Endothelial cell (in vitro differentiated cells): ENCODE data around the gene GBP6. TPM values are rescaled to one million over a fixed set of nuclear protein-coding genes. Genes with fewer than 3 reads are reported as not detected.

Experiments
- DNase-seq: peaks from one replicate; pipeline ENCODE4 v3.0.0; 2021; ENCODE audit warnings: low spot score
- H3K27ac Mint-ChIP-seq: one replicate; pipeline ENCODE4 v1.8.0; 2021; ENCODE audit warnings: mixed read lengths, inconsistent platforms; ENCODE audit not compliant: unreplicated experiment
- H3K27me3 Mint-ChIP-seq: one replicate; pipeline ENCODE4 v1.8.0; 2021; ENCODE audit warnings: mild to moderate bottlenecking, moderate library complexity, mixed read lengths, inconsistent platforms; ENCODE audit not compliant: unreplicated experiment
- H3K36me3 Mint-ChIP-seq: one replicate; pipeline ENCODE4 v1.8.0; 2021; ENCODE audit warnings: mild to moderate bottlenecking, low read depth, mixed read lengths, inconsistent platforms; ENCODE audit not compliant: unreplicated experiment
- H3K4me1 Mint-ChIP-seq: one replicate; pipeline ENCODE4 v1.8.0; 2021; ENCODE audit warnings: mild to moderate bottlenecking, mixed read lengths, inconsistent platforms; ENCODE audit not compliant: unreplicated experiment
- H3K4me3 Mint-ChIP-seq: one replicate; pipeline ENCODE4 v1.8.0; 2021; ENCODE audit warnings: mild to moderate bottlenecking, mixed read lengths, inconsistent platforms; ENCODE audit not compliant: unreplicated experiment
- H3K9me3 Mint-ChIP-seq: one replicate; pipeline ENCODE4 v1.8.0; 2021; ENCODE audit warnings: mixed read lengths, inconsistent platforms; ENCODE audit not compliant: unreplicated experiment
- CTCF ChIP-seq: fragments of 200-600 bp; sonication (generic); IDR thresholded peaks from one replicate; pipeline ENCODE4 v1.5.0; 2021; ENCODE audit warnings: antibody characterized with exemption; ENCODE audit not compliant: unreplicated experiment
- total RNA-seq: library from RNA; stranded (reverse); fragmentation: NEBNext Ultra II Directional; extraction: Animal tissue kit (Norgen Biotek cat#: 25700); gene quantifications from one replicate; pipeline ENCODE4 v1.2.1, GENCODE V29; 2021; ENCODE audit not compliant: unreplicated experiment

The GBP6 gene
- total RNA-seq, 1 donor from 2014 or later: 0.26 TPM

- no peak for DNase-seq
- H3K4me3 Mint-ChIP-seq: no peak overlapping the region
- H3K36me3 Mint-ChIP-seq: no peaks in the 10 kb centered on the region
- H3K27ac Mint-ChIP-seq: no peak overlapping the region
- no peaks in the 10 kb centered on the region for H3K9me3 Mint-ChIP-seq
- no peak for TF ChIP-seq CTCF
- no peaks in the 10 kb centered on the region for H3K27me3 Mint-ChIP-seq
- peaks cover 14% of the 10 kb centered on the region for H3K4me1 Mint-ChIP-seq
These were observed 19.3 kb downstream of the GBP6 start for GRCh38 chr1:89383185-89383584.

- Mint-ChIP-seq H3K4me1 (no peaks in the 10 kb centered on the region), H3K9me3 (no peaks in the 10 kb centered on the region), H3K27ac (no peak overlapping the region), H3K27me3 (peaks cover 2% of the 10 kb centered on the region), H3K36me3 (no peaks in the 10 kb centered on the region), H3K4me3 (no peak overlapping the region)
- DNase-seq: no peak
- TF ChIP-seq CTCF: no peak
These were observed 26.8 kb downstream of the GBP6 start for GRCh38 chr1:89390707-89391106.

- H3K9me3 Mint-ChIP-seq: no peaks in the 10 kb centered on the region
- no peak overlapping the region for H3K4me3 Mint-ChIP-seq
- H3K36me3 Mint-ChIP-seq: no peaks in the 10 kb centered on the region
- H3K27ac Mint-ChIP-seq: no peak overlapping the region
- TF ChIP-seq CTCF: no peak
- peaks cover 2% of the 10 kb centered on the region for H3K27me3 Mint-ChIP-seq
- H3K4me1 Mint-ChIP-seq: no peaks in the 10 kb centered on the region
- DNase-seq: no peak
These were observed 27.8 kb downstream of the GBP6 start for GRCh38 chr1:89391686-89392085.

GRCh38 chr1:89394851-89395250 is 31.0 kb downstream of the GBP6 start:
- peaks cover 2% of the 10 kb centered on the region for H3K27me3 Mint-ChIP-seq
- no peak for DNase-seq
- no peaks in the 10 kb centered on the region for H3K4me1 Mint-ChIP-seq
- H3K4me3 Mint-ChIP-seq: no peak overlapping the region
- H3K9me3 Mint-ChIP-seq: no peaks in the 10 kb centered on the region
- no peak for TF ChIP-seq CTCF
- H3K27ac Mint-ChIP-seq: no peak overlapping the region
- H3K36me3 Mint-ChIP-seq: no peaks in the 10 kb centered on the region

GRCh38 chr1:89396902-89397301 is 33.0 kb downstream of the GBP6 start:
- DNase-seq: no peak
- Mint-ChIP-seq H3K4me1 (no peaks in the 10 kb centered on the region), H3K4me3 (no peak overlapping the region), H3K27me3 (peaks cover 2% of the 10 kb centered on the region), H3K9me3 (no peaks in the 10 kb centered on the region), H3K36me3 (no peaks in the 10 kb centered on the region), H3K27ac (no peak overlapping the region)
- TF ChIP-seq CTCF: no peak
